Body of pancreas (tissue), 4 donors: Measurements from ENCODE around the gene GPRIN3.

Source experiments
- POLR2A ChIP-seq, 3 donors: fragments of 450-650 bp; IDR thresholded peaks; one replicate each; pipeline ENCODE4 v1.6.1; 2016; ENCODE audit warnings: antibody characterized with exemption in 3 of 3, mild to moderate bottlenecking in 2 of 3
- TF ChIP-seq, protein P1 (sequence below), 7 experiments: fragments of 450-650 bp in 4 of 7; fragments of 200-600 bp in 3 of 7; sonication (generic) in 3 of 7; IDR thresholded peaks; one replicate each; pipeline ENCODE4 v1.5.1; 2016 to 2019; ENCODE audit warnings: antibody characterized with exemption in 7 of 7

DNA sequence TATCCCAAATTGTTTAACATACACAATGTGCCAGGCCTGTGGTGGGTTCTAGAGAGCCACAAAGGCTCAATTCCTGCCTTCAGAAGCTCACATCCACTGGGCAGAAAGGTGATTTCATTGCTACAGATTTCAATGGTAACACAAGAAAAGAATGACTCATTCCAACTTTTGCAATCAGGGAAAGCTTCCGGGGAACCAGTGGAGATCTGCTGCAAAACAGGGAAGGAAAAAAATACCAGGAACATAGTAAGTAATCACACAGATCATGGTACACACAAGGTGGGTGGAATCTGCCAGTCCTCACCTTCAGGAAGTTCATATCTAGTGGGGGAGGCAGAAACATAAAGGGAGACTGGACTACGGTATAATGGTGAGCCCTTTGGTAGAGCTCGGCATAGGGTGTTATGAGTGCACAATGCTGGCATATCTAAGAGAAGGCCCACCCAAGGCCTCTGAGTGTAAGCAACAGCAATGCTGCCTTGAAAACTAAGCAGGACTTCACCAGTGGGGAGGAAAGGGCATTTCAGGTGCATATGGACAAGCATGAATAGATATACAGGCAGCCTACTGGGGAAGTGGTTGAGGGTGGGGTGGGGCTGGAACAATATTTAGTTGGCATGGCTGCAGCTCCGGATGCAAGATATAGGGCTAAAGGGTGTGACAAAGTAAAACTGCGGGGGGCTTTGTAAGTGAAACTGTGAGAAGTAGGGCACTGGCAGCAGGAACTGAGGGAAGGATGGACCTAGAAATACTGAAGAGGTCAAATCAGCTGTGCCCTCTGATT lies 24.2 kb downstream of the GPRIN3 start:
- TF ChIP-seq, protein P1, sequence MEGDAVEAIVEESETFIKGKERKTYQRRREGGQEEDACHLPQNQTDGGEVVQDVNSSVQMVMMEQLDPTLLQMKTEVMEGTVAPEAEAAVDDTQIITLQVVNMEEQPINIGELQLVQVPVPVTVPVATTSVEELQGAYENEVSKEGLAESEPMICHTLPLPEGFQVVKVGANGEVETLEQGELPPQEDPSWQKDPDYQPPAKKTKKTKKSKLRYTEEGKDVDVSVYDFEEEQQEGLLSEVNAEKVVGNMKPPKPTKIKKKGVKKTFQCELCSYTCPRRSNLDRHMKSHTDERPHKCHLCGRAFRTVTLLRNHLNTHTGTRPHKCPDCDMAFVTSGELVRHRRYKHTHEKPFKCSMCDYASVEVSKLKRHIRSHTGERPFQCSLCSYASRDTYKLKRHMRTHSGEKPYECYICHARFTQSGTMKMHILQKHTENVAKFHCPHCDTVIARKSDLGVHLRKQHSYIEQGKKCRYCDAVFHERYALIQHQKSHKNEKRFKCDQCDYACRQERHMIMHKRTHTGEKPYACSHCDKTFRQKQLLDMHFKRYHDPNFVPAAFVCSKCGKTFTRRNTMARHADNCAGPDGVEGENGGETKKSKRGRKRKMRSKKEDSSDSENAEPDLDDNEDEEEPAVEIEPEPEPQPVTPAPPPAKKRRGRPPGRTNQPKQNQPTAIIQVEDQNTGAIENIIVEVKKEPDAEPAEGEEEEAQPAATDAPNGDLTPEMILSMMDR (IDR thresholded peaks at IDR 0.05) = no peak
- no peak for TF ChIP-seq POLR2A (IDR thresholded peaks at IDR 0.05)
